ENCODE measurements around the gene MRGPRF. TPM values are rescaled to one million over a fixed set of nuclear protein-coding genes. Genes with fewer than 3 reads are reported as not detected.
A peak's percentile ranks its signal among the peaks of the same experiment; 100 is the strongest.

The MRGPRF gene
- total and polyA plus RNA-seq, 3 donors from 2014 or later, result 10.0 to 21.1 (median 12.2) TPM

- TF ChIP-seq, protein P1, sequence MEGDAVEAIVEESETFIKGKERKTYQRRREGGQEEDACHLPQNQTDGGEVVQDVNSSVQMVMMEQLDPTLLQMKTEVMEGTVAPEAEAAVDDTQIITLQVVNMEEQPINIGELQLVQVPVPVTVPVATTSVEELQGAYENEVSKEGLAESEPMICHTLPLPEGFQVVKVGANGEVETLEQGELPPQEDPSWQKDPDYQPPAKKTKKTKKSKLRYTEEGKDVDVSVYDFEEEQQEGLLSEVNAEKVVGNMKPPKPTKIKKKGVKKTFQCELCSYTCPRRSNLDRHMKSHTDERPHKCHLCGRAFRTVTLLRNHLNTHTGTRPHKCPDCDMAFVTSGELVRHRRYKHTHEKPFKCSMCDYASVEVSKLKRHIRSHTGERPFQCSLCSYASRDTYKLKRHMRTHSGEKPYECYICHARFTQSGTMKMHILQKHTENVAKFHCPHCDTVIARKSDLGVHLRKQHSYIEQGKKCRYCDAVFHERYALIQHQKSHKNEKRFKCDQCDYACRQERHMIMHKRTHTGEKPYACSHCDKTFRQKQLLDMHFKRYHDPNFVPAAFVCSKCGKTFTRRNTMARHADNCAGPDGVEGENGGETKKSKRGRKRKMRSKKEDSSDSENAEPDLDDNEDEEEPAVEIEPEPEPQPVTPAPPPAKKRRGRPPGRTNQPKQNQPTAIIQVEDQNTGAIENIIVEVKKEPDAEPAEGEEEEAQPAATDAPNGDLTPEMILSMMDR (IDR thresholded peaks at IDR 0.05), result no peak
- no peak for TF ChIP-seq POLR2A (IDR thresholded peaks at IDR 0.05)
- no peaks in the 10 kb centered on the region for H3K4me1 ChIP-seq
- no peak for DNase-seq
- 86 to 89% methylated on average over 9 of the region's 9 CpGs for WGBS, 2 donors
- H3K27me3 ChIP-seq, result no peaks in the 10 kb centered on the region
- no peak overlapping the region for H3K4me3 ChIP-seq
- H3K9me3 ChIP-seq, result no peaks in the 10 kb centered on the region
- intact Hi-C loops (cut with DNase I; ENCODE audit: low total_unique reads), result no loop called here
- no peaks in the 10 kb centered on the region for H3K36me3 ChIP-seq (ENCODE audit: low read depth, missing control alignments)
- no peak overlapping the region for H3K27ac ChIP-seq
Observed at GRCh38 chr11:69027704-69028372, 14.8 kb upstream of the MRGPRF start.

- Histone ChIP-seq H3K27ac (no peak overlapping the region), H3K9me3 (no peaks in the 10 kb centered on the region), H3K27me3 (no peaks in the 10 kb centered on the region), H3K36me3 (ENCODE audit: low read depth, missing control alignments) (no peaks in the 10 kb centered on the region), H3K4me3 (no peak overlapping the region), H3K4me1 (no peaks in the 10 kb centered on the region)
- no peak for DNase-seq
- TF ChIP-seq, protein P1 (IDR thresholded peaks at IDR 0.05), result no peak
- no peak for TF ChIP-seq POLR2A (IDR thresholded peaks at IDR 0.05)
- intact Hi-C loops (cut with DNase I; ENCODE audit: low total_unique reads), result no loop called here
- WGBS, 2 donors, result 91 to 93% methylated on average over 6 of the region's 6 CpGs
Observed at GRCh38 chr11:69024509-69024908, 11.5 kb upstream of the MRGPRF start.

- WGBS, 2 donors, result 62 to 68% methylated on average over 10 of the region's 10 CpGs
- H3K9me3 ChIP-seq, result no peaks in the 10 kb centered on the region
- DNase-seq, result no peak
- H3K4me1 ChIP-seq, result no peaks in the 10 kb centered on the region
- intact Hi-C loops (cut with DNase I; ENCODE audit: low total_unique reads), result no loop called here
- H3K27me3 ChIP-seq, result no peaks in the 10 kb centered on the region
- H3K27ac ChIP-seq, result no peak overlapping the region
- TF ChIP-seq, protein P1 (IDR thresholded peaks at IDR 0.05), result no peak
- TF ChIP-seq POLR2A (IDR thresholded peaks at IDR 0.05), result no peak
- no peak overlapping the region for H3K4me3 ChIP-seq
- no peaks in the 10 kb centered on the region for H3K36me3 ChIP-seq (ENCODE audit: low read depth, missing control alignments)
Observed at GRCh38 chr11:69022260-69022659, 9.2 kb upstream of the MRGPRF start.

- TF ChIP-seq, protein P1 (IDR thresholded peaks at IDR 0.05), result no peak
- no peak for TF ChIP-seq POLR2A (IDR thresholded peaks at IDR 0.05)
- intact Hi-C loops (cut with DNase I; ENCODE audit: low total_unique reads), result no loop called here
- no peaks in the 10 kb centered on the region for H3K27me3 ChIP-seq
- no peak overlapping the region for H3K4me3 ChIP-seq
- DNase-seq, result peak; percentile 44
- no peaks in the 10 kb centered on the region for H3K9me3 ChIP-seq
- peak overlapping the region; percentile 24 to 61 for H3K27ac ChIP-seq
- 68 to 72% methylated on average over 11 to 13 of the region's 13 CpGs for WGBS, 2 donors
- H3K36me3 ChIP-seq (ENCODE audit: low read depth, missing control alignments), result no peaks in the 10 kb centered on the region
- H3K4me1 ChIP-seq, result peaks cover 9% of the 10 kb centered on the region
Observed at GRCh38 chr11:69018924-69019323, 5.9 kb upstream of the MRGPRF start.

- H3K27me3 ChIP-seq, result no peaks in the 10 kb centered on the region
- 95% methylated on average over 10 of the region's 10 CpGs for WGBS, 2 donors
- intact Hi-C loops (cut with DNase I; ENCODE audit: low total_unique reads), result no loop called here
Observed at GRCh38 chr11:69017951-69018350, 4.9 kb upstream of the MRGPRF start.

More at GRCh38 chr11:69017951-69018350, 4.9 kb upstream of the MRGPRF start:
- Histone ChIP-seq H3K27ac (no peak overlapping the region), H3K4me1 (peaks cover 11% of the 10 kb centered on the region), H3K4me3 (no peak overlapping the region), H3K9me3 (no peaks in the 10 kb centered on the region), H3K36me3 (ENCODE audit: low read depth, missing control alignments) (no peaks in the 10 kb centered on the region)
- TF ChIP-seq POLR2A (IDR thresholded peaks at IDR 0.05), result no peak
- TF ChIP-seq, protein P1 (IDR thresholded peaks at IDR 0.05), result no peak
- no peak for DNase-seq
